IPS-NIHi11 (cell line): ENCODE data around the gene FOXD1.
"Not testable (repeated sequence)": the region's sequence is repeated elsewhere in the genome, so short reads cannot be mapped to it uniquely, and the experiment has no call there.

ENCODE experiments used
- DNase-seq: peaks from one replicate; pipeline ENCODE4 v3.0.0; 2012; ENCODE audit warnings: mixed read lengths, low spot score

FOXD1 gene

DNA sequence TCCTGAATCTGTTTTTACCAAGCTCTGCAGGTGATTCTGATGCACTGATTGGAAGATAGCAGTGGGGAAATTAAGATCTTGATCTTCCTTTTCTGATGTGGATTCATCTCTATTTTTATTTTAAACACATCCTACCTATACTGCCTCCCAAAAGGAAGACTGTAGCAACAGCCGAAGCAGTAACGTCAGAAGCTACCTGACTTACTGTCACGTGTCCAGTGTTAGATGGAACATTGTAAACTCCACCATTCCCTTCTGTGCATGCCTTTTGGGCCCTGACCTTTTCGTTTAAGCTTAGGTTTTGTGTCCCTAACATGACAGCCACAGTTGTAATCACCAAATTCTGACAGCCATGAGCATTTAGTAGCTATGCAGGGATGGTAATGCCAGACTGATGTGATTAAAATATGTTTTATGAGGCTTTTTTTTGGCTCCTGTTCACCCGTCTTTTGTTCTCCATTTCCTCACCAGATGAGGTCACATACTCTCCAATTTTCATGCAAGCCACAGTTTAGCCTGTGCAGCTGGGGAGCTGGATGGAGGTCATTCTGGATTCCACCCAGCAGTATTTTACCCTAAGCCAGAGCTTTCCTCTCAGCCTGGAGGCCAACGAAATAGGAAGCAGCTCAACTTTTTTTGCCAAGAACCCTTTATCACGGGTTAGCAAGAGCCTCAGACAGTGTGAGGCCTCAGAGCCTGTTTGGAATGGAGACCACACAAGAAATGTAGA, 15.6 kb upstream of the FOXD1 start:
- DNase-seq, result no peak

DNA sequence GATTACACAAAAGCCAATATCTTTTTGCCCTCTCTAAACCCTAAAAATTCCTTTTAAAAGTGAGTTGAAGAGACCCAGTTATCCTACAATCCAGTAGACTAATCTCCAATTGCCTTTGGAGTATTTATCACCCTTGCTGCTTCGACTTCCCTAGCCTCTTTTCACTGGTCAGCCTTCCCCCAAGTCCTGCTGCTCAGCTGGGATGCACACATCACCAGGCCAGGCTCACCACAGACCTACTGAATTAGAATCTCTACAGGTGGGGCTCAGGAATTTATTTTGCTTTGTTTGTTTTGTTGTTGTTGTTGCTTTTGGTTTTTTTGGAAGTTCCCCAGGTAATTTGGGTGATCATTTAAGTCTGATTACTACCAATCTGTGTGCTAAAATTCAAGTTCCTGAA, 11.6 kb upstream of the FOXD1 start:
- DNase-seq, result no peak

- no peak for DNase-seq
Measured at GRCh38 chr5:73459366-73459765, 10.8 kb upstream of the FOXD1 start.

GRCh38 chr5:73456462-73456861, 7.9 kb upstream of the FOXD1 start:
- not testable (repeated sequence) for DNase-seq

DNA sequence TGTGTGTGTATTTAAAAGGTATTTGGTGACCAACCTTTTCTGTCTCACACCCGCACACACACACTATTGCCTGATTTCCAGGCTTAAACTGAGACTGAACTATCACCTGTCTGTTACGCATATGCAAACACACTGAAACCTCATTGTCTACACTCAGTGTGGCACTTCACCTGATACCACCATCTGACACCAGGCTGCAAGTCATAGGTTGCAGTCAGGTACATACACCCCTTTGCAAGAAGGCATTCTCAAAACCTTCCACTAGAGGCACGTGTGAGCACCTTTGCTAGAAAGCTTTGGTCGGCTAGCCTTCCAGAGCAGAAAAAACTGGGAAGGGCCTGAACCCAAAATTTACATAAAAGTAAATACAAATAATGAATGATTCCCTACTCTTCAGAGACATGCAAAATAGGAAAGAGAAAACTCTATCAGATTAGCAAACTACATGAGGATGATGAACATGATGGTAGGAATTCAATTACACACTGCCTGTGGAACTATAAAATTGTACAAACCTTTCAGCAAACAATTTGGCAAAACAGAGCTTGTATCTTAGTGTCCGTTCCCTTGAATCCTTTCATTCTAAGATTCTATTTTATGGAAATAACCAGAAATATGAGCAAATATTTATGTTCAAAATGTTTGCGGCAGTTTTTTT, 5.9 kb upstream of the FOXD1 start:
- DNase-seq, result peak; percentile 73

DNA sequence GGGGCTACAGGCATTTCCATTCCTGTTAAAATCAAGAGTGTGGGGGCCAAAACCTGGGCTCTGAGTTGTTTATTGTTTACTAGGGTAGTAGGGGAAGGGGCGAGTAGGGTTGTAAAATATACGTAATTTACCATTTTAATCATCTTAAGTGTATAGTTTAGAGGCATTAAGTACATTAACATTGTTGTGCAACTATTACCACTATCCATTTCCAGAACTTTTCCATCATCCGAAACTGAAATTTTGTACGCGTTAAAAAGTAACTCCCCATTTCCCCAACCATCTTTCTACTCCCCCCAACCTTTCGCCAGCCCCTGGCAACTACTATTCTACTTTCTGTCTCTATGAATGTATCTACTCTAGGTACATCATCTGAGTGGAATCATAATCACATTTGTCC, 3.6 kb upstream of the FOXD1 start:
- DNase-seq, result no peak

DNA sequence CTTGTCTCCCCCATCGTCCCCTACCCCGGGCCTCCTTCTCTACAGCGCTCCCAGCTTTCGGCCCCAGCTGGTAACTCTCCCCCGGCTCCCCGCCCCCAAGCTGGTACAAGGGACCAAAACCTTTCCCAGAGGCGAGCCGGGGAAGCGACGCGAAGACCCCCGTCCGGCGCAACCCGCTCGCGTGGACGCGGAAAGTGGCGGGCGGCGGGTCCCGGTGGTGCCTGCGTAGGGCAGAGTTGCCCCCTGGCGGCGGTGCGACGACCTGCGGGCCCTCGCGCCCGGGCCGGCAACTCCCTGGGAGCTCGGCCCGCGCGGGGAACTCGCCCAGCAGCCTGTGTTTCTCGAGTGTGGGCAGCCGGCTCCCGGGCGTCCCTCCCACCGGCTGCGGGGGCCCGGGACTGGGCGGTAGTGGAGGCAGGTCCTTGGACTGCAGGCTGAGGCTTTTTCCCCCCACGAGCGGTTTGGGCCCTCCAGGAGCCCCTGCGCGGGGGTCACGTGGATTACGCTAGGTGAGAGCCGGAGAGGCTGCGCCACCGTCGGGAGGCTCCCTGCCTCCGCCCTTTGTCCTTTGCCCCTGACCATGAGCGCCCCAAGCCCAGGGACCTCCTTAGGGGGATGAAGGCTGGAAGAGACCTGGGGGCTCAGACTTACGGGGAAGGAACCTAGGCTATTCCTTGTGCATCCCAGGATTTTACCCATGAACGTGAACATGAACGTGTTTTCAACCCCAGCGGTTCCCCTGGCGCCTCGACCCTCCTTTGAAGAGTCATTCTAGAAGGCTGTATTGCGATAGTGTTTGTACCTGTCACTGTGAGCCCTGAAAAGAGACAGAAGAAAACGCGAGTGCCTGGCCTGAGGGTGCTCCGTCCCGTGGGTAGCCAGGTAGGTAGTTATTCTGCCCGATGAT, 2.9 kb upstream of the FOXD1 start:
- DNase-seq, result peak; percentile 44

- no peak for DNase-seq
Measured at GRCh38 chr5:73450672-73451223, 2.2 kb upstream of the FOXD1 start.

GRCh38 chr5:73450137-73450536, 1.6 kb upstream of the FOXD1 start:
- DNase-seq, result no peak

GRCh38 chr5:73447530-73448462, 781 bp downstream of the FOXD1 start:
- no peak for DNase-seq

DNA sequence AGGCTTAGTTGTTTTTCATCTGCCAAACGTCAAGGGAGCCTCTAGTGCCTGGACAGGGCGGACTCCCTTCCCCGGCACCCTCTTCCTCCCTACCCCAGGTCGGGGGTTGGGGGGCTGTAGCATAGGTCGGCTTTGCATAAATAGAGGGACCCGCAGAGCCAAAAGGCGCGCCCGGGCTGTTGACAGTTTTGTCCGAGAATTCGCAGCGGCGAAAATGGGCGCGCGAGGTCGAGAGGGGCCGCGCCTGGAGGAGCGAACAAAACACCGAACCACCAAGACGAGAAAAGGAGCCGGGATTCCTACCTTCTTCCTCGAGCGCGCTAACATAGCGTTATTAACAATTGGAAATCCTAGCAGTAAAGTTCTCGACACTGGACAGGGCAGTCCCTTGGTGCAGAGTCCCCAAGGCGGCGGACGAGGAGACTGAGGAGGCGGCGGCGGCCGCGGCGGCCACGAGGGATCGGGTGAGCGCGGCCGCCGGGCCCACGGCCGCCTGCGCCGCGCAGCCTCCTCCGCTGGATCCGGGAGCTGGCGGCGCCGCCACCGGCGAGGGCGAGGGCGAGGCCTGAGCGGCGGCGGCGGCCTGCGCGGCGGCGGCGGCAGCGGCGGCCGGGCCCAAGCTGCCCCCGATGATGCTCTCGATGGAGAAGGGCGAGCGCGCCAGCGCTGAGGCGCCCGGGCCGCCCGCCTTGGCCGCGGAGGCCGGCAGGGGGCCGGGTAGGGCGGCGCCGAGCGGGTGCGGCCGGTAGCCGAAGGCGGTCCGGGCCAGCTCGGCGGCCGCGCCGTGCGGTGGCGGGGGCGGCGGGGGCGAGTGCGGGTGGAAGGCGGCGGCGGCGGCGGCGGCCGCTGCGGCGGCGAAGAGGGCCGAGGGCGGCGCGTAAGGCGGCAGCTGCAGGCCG, 1.7 kb downstream of the FOXD1 start:
- DNase-seq, result peak; percentile 27

GRCh38 chr5:73445665-73446630, 2.6 kb downstream of the FOXD1 start:
- no peak for DNase-seq

GRCh38 chr5:73444499-73445438, 3.8 kb downstream of the FOXD1 start:
- no peak for DNase-seq

DNA sequence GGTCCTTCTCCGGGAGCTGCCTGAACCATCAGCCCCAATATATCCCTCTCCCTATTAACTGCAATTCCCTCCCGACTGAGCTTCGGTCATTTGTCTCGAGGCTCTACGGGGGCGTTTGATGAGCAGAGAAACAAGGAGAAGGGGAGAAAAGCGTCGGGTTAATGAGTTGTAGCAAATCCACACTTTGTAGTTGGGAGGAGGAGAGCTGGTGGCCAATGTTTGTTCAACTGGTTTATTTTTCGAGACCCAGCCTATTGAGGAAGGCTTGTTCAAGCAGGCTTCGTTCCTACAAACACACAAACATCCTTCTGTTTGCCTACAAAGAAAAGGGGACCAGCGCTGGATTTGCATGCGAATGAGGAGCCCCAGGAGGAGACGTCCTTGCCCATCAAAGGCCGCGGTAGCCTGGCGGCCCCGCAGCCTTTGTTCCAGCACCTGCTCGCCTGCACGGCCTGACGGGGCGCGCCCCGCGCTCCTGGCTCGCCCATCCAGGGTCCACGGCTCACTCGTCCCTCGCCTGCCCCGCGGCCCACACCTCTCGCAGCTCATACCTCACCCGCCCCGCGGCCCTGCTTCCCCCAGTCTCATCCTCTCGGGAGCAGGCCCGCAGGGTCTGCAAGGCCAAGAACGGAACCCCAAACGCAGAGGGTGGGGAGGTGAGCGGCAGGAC, 4.6 kb downstream of the FOXD1 start:
- DNase-seq, result peak; percentile 45

DNA sequence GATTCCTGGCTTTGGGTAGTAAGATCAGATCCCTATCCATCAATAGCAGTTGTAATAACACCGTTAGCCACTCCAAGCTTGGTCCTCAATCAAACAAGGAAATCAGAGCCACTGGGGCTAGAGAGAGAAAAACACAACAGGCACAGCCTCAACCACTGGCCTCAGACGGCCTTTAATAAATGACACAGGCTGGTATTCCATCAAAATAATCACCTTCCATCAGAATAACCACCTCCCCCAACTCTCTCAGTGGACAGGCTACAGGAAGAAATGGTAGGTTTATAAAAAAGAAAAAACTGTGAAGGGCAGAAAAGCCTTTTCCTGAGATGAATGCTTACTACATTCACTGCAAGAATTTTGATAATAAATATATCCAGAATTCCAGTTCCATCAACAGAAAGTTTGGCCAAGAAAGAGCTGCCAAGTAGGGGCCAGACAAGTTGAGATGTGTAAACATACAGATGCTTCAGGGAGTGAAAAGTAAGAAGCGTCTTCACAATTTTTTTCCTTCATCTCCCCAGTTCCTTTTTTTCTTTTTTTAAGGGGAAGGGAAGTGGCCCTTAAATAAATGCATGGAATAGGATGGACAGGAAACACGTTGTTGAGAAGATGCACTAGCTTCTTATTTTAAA, 5.5 kb downstream of the FOXD1 start:
- DNase-seq, result no peak

DNA sequence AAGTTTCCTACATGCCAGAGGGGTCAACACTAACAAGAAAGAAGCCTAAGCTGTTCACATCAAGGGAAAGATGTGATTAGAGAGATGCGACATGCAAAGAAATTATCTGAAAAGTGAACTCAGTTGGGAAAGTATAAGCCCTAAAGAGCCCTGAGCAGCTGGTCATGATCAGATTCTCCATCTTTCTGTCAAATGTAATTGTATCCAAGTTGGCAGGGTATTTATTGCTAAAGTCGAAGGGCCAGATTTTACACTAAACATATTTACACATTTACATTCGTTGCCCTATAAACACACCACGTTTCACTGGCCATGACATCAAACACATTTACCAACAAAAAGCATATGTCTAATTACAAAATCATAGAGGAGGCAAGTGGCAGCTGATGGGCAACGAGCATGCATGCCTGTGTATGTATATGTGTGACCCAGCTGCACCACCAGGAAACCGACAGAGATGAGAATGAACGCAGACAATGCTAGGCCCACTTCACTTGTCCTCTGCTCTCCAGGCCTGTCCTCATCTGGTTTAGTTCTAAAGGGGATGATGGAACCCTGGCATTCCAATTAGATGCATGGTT, 6.3 kb downstream of the FOXD1 start:
- DNase-seq, result no peak

DNA sequence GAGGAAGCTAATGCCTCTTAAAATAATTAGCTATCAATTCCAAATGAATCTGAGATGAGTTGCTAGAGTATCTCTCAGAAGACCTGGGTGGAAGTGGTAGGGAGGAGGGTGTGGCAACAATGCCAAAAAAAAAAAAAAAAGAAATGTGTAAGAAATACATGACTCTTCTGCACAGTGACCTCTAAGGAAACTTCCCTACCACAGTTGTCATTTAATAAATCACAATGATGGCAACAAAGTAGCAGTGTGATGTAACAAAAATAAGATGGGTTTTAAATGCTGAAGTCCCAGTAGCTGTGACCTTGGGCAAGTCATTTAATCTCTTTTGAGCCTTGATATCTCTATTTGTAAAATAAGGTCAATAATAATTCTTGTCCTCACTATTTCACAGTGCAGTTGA, 7.2 kb downstream of the FOXD1 start:
- no peak for DNase-seq
